Measurements from ENCODE around the gene TLX1.

- TF ChIP-seq CTCF (IDR thresholded peaks at IDR 0.05) (no peak), POLR2A (IDR thresholded peaks at IDR 0.05) (no peak)
These were observed 7.1 kb upstream of the TLX1 start for GRCh38 chr10:101123815-101124617.
